ENCODE measurements around the gene PLEKHG5.
"Not testable (repeated sequence)": the region's sequence is repeated elsewhere in the genome, so short reads cannot be mapped to it uniquely, and the experiment has no call there.

The PLEKHG5 gene

GRCh38 chr1:6445062-6445763 is 46.3 kb downstream of the PLEKHG5 start:
- DNase-seq: no peak

GRCh38 chr1:6444377-6444776 is 47.1 kb downstream of the PLEKHG5 start:
- DNase-seq: no peak

GRCh38 chr1:6443339-6444115 is 47.9 kb downstream of the PLEKHG5 start:
- DNase-seq: no peak

GRCh38 chr1:6441586-6441985 is 49.9 kb downstream of the PLEKHG5 start:
- peak; percentile 11 for DNase-seq

DNA sequence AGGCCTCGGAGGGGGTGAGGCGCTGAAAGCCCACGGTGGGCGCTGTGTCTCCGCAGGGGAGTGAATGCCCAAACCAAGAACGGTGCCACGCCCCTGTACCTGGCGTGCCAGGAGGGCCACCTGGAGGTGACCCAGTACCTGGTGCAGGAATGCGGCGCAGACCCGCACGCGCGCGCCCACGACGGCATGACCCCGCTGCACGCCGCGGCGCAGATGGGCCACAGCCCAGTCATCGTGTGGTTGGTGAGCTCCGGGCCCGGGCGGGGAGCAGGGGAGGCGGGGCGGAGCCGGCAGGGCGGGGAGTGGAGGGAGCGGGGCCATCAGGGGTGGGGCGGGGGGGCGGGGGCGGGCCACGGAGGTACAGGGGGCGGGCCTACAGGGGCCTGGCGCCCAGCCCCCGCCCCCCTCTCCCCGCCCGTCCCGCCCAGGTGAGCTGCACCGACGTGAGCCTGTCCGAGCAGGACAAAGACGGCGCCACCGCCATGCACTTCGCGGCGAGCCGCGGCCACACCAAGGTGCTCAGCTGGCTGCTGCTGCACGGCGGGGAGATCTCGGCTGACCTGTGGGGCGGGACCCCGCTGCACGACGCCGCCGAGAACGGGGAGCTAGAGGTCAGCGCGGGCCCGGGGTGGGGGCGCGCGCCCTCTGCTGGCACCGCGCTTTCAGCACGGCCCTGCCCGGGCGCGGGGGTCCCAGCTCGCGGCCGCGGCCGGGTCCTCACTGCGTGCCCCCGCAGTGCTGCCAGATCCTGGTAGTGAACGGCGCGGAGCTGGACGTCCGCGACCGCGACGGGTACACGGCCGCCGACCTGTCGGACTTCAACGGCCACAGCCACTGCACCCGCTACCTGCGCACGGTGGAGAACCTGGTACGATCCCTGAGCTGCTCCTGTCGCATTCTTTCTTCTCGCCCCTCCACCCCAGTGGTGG is 51.0 kb downstream of the PLEKHG5 start:
- DNase-seq: peak; percentile 41

DNA sequence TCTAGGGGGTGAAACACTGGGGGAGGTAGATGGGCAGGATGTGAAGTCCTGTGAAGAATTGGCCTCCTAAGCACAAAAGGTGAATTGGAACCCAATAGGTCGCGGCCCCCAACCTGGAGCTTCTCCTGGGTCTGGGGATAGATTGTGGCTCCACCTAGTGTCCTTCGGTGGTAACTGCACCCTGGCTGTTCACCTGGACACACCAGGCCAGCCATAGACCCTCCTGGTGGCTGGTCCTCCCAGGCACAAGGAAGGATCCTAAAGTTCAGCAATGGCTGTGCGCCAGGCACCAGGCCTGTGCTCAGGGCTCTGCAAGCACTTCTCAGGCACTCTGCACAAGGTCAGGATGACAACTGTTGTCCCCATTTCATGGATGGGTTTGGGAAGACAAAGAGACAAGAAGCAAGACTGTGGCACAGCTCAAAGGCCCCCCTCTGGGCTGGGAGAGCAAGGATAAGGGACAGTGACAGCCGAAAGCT is 53.4 kb downstream of the PLEKHG5 start:
- DNase-seq: peak; percentile 65

DNA sequence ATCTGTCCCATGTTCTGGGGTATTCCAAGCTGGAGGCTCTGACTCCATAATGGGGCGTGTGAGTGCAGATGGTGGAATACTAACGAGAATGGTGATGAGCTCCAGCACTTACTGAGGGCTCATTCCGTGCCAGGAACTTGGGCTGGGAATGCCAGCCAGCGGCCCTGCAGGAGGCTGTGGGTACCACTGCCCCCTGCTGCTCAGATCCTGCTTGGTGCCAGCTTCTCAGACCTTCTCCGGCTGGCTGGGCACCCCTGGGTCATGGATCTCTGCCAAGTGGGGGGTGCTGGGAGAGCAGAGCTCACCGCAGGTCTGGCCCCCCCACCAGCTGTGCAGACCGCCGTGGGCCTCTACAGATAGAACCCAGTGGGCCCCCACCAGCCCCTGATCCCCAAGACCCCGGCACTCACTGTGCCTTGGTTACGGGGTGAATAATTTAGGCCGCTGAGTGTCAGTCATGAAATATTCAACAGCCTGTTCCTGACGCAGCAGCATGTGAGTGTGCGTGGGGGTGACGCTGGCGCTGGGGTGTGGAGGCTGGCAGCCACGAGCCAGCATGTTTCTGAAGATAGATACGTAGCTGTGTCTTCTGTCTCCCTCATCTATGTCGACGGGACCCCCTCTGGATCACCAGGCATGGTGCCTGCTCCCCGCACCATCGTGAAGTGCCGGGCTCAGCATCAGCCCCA is 54.3 kb downstream of the PLEKHG5 start:
- peak; percentile 33 for DNase-seq

- DNase-seq: not testable (repeated sequence)
These were observed 55.2 kb downstream of the PLEKHG5 start for GRCh38 chr1:6436277-6436676.

DNA sequence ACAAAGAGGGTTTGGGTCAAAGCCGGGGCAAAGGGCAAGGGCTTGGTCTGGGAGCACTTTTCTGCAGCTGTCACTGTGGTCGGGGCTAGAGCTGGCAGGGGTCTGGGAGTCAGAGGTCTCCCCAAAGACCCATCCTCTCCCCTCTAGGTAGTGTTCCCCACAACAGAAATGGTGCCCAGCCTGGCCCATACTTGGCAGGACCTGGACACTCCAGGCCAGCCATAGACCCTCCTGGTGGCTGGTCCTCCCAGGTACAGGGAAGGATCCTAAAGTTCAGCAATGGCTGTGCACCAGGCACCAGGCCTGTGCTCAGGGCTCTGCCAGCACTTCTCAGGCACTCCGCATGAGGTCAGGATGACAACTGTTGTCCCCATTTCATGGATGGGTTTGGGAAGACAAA is 55.9 kb downstream of the PLEKHG5 start:
- no peak for DNase-seq

GRCh38 chr1:6435129-6435528 is 56.3 kb downstream of the PLEKHG5 start:
- DNase-seq: no peak

DNA sequence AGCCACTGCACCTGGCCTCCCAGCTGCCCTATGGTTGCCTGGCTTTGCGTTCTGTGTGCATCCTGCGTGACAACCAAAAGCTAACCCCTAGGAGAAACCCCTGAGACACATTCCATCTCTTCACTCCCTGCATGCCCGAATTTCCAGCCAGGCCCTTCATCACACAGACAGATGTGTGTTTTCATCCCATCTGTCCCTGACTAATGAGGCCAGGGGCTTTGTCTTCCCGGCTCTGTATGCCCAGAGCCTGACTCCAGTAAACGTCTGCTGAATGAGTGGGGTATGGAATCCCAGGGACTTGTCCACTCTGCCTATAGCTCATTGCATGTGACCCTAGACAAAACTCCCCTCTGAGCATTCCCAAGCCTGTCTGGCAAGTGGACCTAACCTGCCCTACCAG is 57.3 kb downstream of the PLEKHG5 start:
- DNase-seq: no peak

- not testable (repeated sequence) for DNase-seq
These were observed 59.6 kb downstream of the PLEKHG5 start for GRCh38 chr1:6431645-6432579.

GRCh38 chr1:6429660-6430411 is 61.6 kb downstream of the PLEKHG5 start:
- DNase-seq: peak; percentile 18

DNA sequence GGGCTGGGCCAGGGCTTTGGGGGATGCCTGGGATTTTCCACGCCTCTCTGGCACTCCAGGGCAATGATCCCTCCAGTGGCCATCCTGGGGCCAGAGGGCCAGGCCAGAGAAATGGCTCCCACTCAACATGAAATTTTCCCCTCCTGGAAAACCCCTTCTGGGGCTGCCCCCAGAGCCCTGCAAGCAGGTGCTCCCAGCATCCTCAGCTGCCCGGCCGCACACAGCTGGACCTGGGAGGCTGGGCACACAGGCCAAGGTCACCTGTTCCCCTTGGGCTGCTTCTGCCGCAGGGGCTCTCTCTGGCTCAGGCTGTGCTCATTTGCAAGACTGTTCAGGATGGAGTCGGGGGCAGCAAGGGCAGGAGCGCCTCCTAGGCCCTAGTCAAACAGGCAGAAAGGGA is 63.0 kb downstream of the PLEKHG5 start:
- DNase-seq: not testable (repeated sequence)

DNA sequence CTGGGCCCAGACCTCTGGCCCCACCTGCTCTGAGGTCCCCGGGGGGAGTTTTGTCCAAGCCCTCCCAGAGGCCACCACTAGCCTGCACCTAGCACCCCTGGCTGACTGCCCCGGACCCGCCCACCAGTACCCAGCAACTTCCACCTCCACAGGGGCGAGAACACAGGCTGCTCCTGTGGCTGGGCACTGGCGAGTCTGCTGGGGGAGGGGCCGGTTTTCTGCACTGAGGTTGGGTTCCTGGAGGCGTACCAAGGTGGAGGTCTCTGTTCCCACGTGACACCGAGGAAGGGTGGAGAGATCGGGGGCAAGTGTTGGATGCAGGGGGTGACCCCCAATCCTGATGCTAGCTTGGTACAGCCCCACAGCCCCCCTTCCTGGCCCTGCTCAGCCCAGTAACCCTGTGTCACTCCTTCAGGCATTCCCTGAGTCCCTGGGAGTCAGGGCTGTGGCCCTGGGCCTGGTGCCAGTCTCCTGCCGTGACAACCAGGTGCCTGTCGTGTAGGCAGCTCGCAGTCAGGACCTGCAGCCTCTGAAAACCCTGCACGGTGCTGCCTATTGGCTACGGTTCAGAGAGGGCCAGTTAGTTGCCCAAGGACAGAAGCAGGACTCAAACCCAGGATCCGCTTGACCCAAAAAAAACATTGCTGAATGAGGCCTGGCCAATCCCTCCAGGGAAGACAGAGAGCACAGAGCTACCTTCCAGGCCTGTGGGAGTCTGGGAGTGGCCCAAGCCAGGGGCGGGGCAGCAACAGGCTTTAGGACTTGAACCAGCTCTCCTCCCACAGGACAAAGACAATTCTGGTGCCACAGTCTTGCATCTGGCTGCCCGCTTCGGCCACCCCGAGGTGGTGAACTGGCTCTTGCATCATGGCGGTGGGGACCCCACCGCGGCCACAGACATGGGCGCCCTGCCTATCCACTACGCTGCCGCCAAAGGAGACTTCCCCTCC is 63.8 kb downstream of the PLEKHG5 start:
- no peak for DNase-seq

GRCh38 chr1:6426972-6427350 is 64.5 kb downstream of the PLEKHG5 start:
- DNase-seq: no peak

DNA sequence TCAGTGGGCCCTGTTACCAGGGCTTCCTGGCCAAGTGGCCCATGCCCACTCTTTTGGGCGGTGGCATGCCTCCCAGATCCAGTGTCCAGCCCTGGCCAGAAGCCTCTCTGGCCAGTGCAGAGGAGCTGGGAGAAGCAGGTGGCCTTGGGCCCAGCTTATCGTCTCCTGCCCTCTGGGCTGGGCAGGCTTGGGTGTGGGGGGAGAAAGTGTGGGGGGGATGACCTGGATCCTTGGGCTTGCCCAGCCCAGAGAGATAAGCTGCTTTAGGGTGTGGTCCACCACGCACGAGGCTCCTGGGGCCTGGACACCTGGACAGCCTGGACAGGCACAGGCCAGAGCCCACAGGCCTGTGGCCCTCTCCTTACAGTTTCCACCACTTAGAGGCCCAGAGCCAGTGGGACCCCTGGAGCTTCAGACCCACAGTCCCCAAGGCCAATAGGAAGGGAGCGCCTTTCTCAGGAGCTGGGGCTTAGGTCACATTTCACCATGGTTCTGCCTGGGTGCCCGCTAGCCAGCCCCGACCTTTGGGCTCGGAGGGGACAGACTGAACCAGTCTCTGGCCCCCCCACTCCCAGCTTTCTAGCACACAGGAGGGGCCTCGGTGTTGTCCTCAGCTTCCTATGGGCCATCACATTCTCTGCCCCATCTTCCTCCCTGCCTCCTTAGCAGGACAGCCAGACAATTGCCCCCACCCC is 65.0 kb downstream of the PLEKHG5 start:
- DNase-seq: no peak

GRCh38 chr1:6425658-6426057 is 65.8 kb downstream of the PLEKHG5 start:
- no peak for DNase-seq

Data from right hindlimb (tissue), 1 donor.